Skeletal muscle cell (primary cell): ENCODE data around the gene CRYM.
"Not testable (repeated sequence)": the region's sequence is repeated elsewhere in the genome, so short reads cannot be mapped to it uniquely, and the experiment has no call there.

Experiments
- DNase-seq: peaks from one replicate; pipeline ENCODE4 v3.0.0-alpha.2; 2010; ENCODE audit warnings: low read depth
- H3K4me3 ChIP-seq: 2 replicates; pipeline ENCODE4 v1.5.1; 2011; ENCODE audit warnings: low read depth, mild to moderate bottlenecking, control low read depth, low read length, moderate library complexity

The CRYM gene

DNA sequence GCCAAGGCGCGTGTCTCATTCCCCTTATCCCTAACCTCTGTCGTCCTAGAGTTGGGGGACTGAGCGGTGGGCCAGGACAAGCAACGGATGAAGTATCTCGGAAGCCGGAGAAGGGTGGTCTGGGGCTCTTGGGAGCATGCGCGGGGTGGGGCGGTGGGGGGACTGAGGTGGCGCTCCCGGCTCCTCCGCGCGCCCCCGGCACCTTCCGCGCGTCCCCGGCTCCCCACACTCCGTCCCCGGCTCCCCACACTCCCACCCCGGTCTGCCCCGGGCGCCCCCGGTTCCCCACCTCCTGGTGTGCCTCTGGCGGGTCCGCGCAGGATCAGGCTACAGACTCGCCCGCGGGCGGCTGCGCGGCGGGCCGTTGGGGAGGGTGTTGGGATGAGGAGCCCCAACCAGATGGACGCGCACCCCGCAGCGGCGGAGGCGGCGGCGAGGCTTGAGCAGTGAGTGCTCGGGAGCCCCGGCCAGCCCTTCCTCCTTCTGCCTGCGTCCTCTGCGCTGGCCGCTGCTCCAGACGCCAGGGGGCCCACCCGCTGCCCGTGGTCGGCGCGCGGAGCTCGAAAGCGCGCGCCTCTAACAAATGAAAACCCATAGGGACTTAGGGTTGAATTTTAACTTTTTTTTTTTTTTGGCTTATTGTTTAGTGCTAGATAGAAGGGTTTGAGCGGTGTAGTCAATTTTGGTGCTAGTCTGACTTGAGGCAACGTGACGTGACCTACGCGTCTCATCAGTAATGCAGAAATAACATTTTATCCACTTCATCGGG is 5.6 kb upstream of the CRYM start:
- DNase-seq, result no peak
- H3K4me3 ChIP-seq, result peak overlapping the region; percentile 46

DNA sequence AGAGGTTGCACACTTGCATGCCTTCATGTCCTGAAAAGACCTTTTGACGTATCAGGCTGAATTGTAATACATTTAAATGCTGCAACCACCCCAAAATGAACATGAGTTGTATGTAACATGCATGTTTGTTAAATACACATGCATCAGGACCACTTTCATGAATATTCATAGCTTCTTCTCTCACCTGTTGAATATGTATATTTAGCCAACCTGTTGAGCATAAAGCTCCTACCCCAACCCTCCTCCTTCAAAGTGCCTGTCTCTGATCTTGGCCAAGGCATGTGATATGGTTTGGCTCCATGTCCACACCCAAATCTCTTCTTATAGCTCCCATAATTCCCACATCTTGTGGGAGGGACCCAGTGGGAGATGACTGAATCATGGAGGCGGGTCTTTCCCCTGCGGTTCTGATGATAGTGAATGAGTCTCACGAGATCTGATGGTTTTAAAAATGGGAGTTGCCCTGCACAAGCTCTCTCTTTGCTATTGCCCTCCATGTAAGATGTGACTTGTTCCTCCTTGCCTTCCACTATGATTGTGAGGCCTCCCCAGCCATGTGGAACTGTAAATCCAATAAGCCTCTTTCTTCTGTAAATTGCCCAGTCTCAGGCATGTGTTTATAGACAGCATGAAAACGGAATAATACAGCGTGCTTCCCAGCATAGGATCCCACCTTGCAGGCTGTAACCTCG is 3.8 kb upstream of the CRYM start:
- DNase-seq, result no peak
- H3K4me3 ChIP-seq, result no peak overlapping the region

DNA sequence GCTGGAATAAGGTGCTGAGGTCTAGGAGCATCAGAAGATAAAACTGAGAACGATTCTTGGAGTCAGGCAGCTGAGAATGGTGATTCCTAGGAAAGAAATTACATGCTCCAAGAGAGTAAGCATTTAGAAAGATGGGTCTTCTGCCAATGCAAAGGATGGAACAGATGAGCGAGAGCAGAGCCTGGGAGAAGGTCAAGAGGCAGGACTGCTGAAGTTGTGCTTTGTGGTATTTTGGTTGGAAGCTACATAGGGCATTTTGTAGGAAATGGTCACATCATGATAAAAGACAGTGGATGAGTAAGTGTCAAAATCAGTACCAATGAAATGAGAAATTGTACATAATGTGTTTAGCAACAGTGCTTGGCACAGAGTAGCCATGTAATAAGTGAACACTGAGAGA is 1.4 kb upstream of the CRYM start:
- H3K4me3 ChIP-seq, result no peak overlapping the region
- no peak for DNase-seq

DNA sequence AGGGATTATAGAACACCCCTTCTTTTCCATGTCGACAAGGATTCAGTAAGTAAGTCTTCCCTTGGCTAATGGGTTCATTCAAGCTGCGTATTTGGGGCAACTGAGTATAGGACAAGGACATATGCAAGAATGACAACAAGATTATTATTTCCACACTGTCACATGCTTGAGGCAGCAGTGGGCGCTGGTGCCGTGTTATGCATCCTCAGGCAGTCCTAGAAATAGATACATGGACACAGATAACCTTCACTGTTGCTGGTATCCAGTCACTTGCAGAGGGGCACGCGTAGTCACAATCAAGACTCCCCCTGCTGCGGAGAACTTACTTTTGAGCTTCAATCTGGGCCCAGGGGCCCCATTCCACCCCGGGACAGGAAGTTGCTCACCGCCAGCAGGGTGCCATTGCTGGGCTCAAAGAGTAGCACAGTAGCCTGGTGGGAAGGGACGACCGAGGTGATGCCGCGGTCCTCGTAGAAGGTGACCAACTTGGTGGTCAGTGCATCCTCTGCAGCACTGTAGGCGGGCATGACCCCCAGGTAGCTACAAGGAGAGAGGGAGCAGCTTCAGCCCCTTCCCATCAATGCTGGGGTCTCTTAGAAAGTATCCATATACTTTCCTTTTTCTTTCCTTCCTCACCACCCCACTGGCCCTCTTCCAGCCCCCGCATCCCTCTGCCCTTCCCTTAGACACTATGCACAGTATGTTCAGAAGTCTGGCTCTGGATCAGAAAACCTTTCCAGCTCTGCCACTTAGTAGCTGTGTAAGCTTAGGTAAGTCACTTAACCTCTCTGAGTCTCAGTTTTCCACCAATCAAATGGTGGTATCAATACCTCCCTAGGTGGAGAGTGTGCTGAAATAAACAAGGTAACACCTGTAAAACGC is 804 bp downstream of the CRYM start:
- H3K4me3 ChIP-seq, result peak overlapping the region; percentile 36
- no peak for DNase-seq

DNA sequence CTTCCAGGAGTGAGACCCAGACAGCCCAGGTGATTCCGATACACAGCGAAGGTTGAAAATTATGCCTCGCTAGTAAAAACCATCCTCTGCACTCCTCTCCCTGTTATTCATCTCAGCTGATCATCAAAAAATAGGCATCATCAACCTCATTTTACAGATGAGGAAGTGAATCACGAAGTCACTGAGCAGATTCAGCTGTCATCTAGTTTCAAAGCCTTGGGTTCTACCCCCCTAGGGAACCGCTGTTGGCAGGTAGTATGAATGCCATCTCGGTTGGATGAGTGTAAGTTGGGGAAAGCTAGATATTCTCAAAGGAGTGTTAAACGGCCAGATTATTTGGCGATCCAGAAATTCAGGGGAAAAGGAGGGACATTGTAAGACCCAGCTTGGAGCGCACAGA is 2.0 kb downstream of the CRYM start:
- DNase-seq, result no peak
- no peak overlapping the region for H3K4me3 ChIP-seq

DNA sequence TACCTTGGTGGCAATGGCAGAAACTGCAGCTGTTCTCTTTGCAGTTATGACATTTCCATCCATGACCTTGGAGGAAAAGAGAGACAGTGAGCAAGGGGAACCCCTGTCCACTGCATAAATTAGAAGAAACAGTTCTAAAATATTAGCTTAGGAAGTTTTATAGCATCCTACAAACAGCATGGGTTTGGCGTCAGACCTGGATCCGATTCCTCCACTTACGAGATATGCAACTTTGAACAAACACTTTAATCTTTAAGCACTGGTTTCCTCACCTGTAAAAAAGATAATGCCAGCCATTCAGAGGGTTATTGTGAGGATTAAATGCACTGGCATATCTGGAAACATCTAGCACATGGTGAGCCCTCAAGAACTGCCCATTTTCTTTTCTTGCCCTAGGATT is 2.6 kb downstream of the CRYM start:
- DNase-seq, result no peak
- no peak overlapping the region for H3K4me3 ChIP-seq

DNA sequence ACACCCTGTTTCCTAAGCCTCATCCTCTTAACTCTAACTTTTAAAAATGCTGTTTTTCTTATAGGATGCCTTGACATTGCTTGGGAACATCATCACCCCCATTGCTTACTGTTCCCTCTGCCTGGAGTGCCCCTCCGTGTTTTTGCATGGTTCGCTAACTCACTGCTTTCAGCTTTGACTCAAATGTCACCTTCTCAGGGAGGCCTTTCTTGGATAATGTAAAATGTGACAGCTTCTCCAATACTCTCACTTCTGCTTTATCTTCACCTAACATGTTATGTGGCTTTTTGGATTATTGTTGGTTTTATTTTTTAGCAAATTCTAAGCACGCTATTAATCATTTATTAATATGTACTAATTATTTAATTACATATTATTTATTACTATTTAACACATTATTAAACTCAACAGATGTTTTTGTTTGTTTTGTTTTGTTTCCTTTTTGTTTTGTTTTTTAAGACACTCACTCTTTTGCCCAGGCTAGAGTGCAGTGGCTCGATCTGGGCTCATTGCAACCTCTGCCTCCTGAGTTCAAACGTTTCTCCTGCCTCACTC is 3.8 kb downstream of the CRYM start:
- no peak overlapping the region for H3K4me3 ChIP-seq
- no peak for DNase-seq

DNA sequence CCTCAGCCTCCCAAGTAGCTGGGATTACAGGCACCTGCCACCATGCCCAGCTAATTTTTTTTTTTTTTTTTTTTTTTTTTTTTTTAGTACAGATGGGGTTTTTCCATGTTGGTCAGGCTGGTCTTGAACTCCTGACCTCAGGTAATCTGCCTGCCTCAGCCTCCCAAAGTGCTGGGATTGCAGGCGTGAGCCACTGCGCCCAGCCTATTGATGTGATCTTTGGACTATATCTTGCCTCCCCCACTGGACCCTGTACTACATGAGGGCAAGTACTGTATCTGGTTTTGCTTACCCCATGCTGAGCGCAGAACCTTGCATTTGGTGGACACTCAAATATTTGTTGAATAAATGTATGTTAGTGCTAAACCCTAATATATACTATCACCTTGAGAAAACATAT is 5.3 kb downstream of the CRYM start:
- DNase-seq, H3K4me3 ChIP-seq: not testable (repeated sequence)

DNA sequence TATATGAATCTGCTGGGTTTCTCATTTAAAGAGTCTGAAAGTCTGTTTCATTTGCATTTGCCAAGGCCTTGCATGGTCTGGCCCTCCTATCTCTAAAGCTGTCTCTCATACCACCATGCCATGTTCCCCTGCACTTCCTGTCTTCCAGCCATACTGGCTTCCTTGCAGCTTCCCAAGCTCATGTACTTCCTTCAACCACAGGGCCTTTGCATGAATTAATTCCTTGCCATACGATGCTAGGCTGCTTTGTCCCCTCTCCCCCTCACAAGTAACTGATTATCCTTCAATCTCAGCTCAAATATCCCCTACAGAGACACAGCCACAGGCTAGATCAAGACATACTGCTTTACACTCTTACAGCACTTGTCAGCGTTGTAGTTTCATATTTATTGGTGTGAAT is 5.8 kb downstream of the CRYM start:
- no peak overlapping the region for H3K4me3 ChIP-seq
- DNase-seq, result no peak

DNA sequence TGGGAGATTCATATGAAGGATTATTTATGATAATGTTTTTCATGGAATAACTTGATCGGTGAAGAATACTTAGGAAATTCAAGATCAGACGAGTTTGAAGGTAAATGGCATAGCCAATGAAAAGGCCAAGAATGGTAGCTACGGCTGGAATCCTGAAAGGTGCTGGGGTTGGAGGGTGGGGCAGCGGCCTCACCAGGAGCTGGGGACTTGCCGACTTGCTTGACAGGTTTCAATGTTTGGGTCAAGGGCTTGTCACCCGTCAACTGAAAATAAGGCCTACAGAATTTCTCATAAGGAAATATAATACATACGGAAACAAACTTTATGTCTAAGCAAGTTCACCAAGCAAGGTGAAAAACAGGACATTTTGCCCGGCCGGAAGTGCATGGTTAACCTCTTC is 9.9 kb downstream of the CRYM start:
- H3K4me3 ChIP-seq, result no peak overlapping the region
- DNase-seq, result no peak

DNA sequence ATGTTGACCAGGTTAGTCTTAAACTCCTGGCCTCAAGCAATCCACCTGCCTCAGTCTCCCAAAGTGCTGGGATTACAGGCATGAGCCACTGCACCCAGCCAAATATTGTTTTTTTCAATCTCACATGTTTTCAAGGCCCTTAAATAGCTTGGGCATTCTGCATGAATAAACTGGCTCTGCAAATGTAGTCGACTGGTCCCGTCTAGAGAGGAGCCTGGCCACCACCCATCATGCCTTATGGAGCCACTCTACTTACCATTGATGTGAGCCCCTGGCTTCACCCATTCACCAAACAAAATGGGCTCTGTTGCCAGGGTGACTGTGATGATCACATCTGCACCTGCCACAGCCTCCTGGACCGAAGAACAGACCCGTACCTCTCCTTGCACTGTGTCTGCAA is 10.8 kb downstream of the CRYM start:
- no peak for DNase-seq
- no peak overlapping the region for H3K4me3 ChIP-seq

DNA sequence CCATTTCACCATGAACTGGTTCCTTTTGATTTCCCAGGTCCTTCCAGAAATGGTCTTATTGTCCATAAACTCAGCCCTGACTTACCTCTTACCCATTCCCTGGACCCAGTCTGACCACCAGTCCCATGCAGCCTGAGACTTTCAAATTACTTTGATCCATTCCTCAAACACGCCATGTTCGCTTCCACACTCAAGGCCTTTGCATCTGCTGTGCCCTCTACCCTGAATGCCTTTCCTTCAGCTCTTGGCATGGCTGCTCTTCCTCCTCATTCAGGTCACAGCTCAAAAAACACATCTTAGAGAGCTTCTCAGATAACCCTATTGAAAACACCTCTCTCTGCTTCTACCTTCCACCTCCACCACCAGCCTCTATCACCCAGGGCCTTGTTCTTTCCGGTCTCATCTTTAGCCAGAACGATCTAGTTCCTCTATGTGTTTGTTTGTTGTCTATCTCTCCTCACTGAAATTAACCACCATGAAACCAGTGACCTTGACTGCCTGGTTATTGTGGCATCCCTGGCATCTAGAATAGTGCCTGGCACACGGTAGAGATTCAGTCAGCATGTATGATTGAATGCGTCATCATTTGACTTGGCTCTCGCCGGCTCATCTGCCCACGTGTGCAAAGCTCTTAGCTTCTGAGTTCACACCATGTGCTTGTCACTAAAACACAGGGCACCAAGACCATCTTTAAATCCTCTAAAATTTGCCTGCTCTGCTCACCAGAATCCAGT is 12.8 kb downstream of the CRYM start:
- no peak overlapping the region for H3K4me3 ChIP-seq
- no peak for DNase-seq

DNA sequence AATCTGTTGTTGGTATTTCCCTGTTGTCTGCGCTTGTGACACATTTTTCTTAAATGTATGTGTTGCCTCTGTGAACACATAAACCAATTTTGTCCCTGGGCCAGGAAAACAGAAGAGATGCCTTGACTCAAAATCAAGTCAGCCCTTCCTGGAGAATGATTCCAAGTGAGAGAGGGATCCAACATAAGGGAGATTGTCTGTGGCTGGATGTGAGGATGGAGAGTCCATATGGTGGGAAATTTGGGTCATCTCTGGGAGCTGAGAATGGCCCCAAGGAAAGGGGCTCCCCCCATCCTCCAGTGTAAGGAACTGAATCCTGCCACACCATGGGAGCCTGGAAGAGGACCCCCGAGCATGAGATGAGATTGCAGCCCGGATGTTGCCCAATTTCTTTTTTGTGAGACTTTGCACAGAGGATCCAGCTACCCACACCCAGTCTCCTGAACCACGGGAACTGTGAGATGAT is 13.5 kb downstream of the CRYM start:
- no peak for DNase-seq
- no peak overlapping the region for H3K4me3 ChIP-seq

DNA sequence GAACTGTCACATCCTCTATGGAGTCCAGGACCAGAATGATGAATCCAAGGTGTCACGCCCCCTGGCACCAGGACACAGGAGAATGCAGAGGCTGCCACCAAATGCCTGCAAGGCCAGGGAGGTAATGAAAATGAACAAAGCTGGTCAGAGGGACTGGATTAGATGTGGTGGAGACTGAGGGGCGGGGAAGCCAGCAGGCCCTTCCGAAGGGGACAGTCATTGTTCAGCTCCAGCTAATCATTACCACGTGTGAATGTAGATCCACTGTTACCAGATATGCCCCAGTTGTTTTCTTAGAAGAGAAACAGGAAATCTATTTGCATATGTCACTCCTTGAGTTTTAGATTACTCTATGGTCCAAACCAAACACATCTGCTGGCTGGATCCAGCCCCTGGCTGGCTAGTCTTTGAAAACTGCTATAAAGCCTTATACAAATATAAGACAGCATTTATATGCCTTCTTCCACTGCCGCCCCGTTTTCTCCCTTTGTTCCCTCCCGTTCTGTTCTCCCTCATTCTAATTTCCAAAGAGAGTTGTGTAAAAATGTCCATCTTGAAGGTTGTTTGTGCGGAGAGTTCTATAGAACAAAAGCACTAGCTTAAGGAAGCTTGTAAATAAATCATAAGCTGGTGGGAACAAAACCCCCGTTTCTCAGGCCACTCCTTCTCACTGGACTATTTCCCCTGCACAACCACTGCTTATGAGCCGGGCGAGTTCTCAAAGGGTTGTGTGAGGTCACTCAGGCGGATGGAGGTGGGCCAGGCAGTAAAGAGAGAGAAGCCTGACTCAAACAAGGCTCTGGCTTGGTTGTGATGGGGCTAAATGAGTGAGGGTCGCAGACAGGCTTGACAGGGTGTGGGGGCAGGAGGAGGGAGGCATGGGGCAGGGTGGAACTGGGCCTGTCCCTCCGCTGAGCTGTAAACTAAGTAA is 14.2 kb downstream of the CRYM start:
- DNase-seq, result no peak
- H3K4me3 ChIP-seq, result no peak overlapping the region

DNA sequence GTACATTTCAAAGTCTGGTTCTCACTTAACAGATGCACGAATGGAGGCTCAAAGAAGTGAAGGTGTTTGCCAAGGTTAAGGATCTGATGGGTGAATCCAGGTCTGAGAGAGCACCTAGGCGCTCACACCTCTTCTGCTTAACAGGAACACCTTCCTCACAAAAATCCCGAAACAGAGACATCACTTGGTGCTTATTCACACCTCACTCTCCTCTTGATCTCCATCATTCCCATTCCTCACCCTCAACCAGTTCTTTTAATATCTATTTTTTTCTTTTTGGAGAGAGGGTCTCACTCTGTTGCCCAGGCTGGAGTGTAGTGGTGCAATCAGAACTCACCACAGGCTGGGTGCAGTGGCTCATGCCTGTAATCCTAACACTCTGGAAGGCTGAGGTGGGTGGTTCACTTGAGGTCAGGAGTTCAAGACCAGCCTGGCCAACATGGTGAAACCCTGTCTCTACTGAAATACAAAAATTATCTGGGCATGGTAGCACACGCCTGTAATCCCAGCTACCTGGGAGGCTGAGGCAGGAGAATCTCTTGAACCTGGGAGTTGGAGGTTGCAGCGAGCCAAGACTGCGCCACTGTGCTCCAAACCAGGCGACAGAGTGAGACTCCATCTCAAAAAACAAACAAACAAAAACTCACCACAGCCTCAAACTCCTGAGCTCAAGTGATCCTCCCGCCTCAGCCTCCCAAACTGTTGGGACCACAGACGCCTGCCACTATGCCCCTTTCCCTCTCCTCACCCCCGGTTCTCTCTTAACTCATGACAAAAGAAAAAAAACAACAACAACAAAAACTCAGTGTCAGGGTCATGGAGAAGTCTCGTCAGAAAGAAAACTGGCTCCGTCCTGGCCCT is 15.1 kb downstream of the CRYM start:
- no peak overlapping the region for H3K4me3 ChIP-seq
- no peak for DNase-seq

DNA sequence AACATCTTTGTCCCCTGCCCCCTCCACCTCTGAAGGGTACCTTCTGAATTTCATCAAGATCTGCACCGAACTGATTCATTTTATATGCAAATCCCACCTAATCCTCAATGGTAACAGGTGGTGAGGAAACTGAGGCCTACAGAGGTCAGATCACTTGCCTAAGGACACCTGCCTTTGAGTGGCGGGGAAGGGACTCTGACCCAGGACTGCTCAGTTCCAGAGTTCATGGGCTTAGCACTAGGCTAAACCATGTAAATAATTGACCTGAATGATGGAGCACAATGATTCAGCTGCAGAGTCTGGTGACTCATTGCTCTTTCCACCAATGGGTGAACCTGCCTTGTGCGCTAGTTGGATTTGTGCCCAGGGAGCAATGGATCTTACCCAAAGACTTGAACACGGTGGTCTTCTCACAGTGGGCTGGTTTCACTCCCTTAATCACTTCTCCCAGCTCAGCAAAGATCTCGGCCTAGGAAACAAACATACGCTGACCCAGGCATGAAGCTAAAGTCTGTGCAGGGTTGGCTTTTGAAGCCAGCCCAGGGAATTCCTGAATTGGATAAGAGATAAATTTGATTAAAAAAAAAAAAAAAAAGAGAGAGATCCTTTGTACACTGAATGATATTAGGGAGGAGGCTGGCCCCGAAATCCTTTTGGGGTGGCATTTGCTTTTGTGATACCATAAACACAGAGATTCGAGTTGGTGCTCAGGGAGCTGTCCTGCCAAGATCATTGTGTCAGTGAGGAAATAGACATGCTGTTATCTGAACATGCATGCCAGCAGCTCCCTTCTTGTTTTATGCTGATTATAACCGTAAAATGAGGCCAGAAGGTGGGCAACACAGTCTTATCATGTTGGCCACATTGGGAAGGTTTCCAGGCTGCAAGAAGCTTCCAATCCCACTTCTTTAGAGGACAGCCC is 17.0 kb downstream of the CRYM start:
- peak; percentile 84 for DNase-seq
- H3K4me3 ChIP-seq, result no peak overlapping the region
